Kidney (tissue), 14 donors: ENCODE results near the gene PTPRF. TPM values are rescaled to one million over a fixed set of nuclear protein-coding genes. Genes with fewer than 3 reads are reported as not detected.

ENCODE experiments used
- DNase-seq, 5 donors: peaks; one replicate each; pipeline ENCODE4 v3.0.0-alpha.2; 2013 to 2020
- FAIRE-seq: peaks from 2 replicates; lab custom pipeline; 2012; peaks lifted over from hg19 to GRCh38; lab: Jason Lieb, UNC
- H3K27ac ChIP-seq, 2 donors: one replicate each; pipeline ENCODE4 v1.7.0; 2013; ENCODE audit warnings: low read depth in 2 of 2, low read length in 2 of 2, inconsistent platforms in 1 of 2
- H3K27me3 ChIP-seq: one replicate; pipeline ENCODE4 v1.7.1; 2013; ENCODE audit warnings: low read length, inconsistent platforms; ENCODE audit not compliant: control insufficient read depth, insufficient read depth
- H3K36me3 ChIP-seq, 3 donors: one replicate each; pipeline versions ENCODE4 v1.7.0 to v1.7.1; 2013; ENCODE audit warnings: low read length in 3 of 3, control low read depth in 1 of 3, inconsistent platforms in 1 of 3; ENCODE audit not compliant: insufficient read depth in 3 of 3, control insufficient read depth in 2 of 3
- H3K4me1 ChIP-seq, 3 donors: one replicate each; pipeline versions ENCODE4 v1.7.0 to v1.7.1; 2013; ENCODE audit warnings: low read length in 3 of 3, inconsistent platforms in 1 of 3, low read depth in 1 of 3; ENCODE audit not compliant: control insufficient read depth in 2 of 3, insufficient read depth in 2 of 3
- H3K4me3 ChIP-seq, 3 donors: one replicate each; pipeline versions ENCODE4 v1.7.0 to v1.8.1; 2013; ENCODE audit warnings: low read length in 3 of 3, control low read depth in 1 of 3, inconsistent platforms in 1 of 3
- H3K9ac ChIP-seq, 3 donors: one replicate each; pipeline versions ENCODE4 v1.7.0 to v1.7.1; 2013; ENCODE audit warnings: low read length in 3 of 3, control low read depth in 1 of 3, inconsistent platforms in 1 of 3
- H3K9me3 ChIP-seq, 3 donors: one replicate each; pipeline versions ENCODE4 v1.7.0 to v1.7.1; 2013; ENCODE audit warnings: low read length in 3 of 3, control low read depth in 1 of 3, inconsistent platforms in 1 of 3; ENCODE audit not compliant: control insufficient read depth in 2 of 3, insufficient read depth in 1 of 3
- CTCF ChIP-seq: IDR thresholded peaks from 3 replicates; pipeline ENCODE4 v1.5.1; 2012; ENCODE audit warnings: mild to moderate bottlenecking, moderate library complexity, borderline replicate concordance; ENCODE audit not compliant: insufficient read depth; ENCODE audit errors: extremely low read depth
- intact Hi-C: fragments of 100-400 bp; cut with DNase I; formaldehyde crosslinking; loops from one replicate; pipeline ENCODE4 v1.11.1; 2022
- polyA plus RNA-seq: library from polyadenylated mRNA; stranded (reverse); fragments of 350-450 nt; fragmentation: Illumina TruSeq; extraction: RNeasy Lipid Tissue Mini Kit (QIAGEN cat#74804); gene quantifications from one replicate; pipeline ENCODE4 v1.2.3, GENCODE V29; 2014; ENCODE audit warnings: low read depth, low replicate concordance; ENCODE audit not compliant: insufficient read depth
- total RNA-seq: library from RNA; stranded (reverse); fragmentation: NEBNext Ultra II Directional; extraction: Animal tissue kit (Norgen Biotek cat#: 25700); gene quantifications from one replicate; pipeline ENCODE4 v1.2.1, GENCODE V29; 2021
- donor health status: control.
- donor health status: control.
- donor health status: control.
- donor health status: control.
- donor health status: control.
- donor health status: DM: yes; HTN: yes; CAD: no.
- donor health status: Normal renal cell carcinoma (clear cell type).

Gene PTPRF
- total and polyA plus RNA-seq, 2 donors from 2014 or later = 39.5 to 197 TPM

- no peak overlapping the region for H3K4me3 ChIP-seq
- no peak for TF ChIP-seq CTCF
- H3K9me3 ChIP-seq = no peaks in the 10 kb centered on the region
- H3K9ac ChIP-seq = no peak overlapping the region
- H3K4me1 ChIP-seq = peaks cover 0 to 3% (median 0%) of the 10 kb centered on the region in 3 donors
- H3K27ac ChIP-seq = no peak overlapping the region
- no peaks in the 10 kb centered on the region for H3K27me3 ChIP-seq
- FAIRE-seq = no peak
- H3K36me3 ChIP-seq = peaks cover 2 to 16% (median 4%) of the 10 kb centered on the region in 3 donors
- intact Hi-C loops = no loop called here
- DNase-seq = no peak
Measured at GRCh38 chr1:43597028-43597427, 66.3 kb downstream of the PTPRF start.

GRCh38 chr1:43597721-43598120, 67.0 kb downstream of the PTPRF start:
- no peak overlapping the region for H3K4me3 ChIP-seq
- no peak for DNase-seq
- no peak for FAIRE-seq
- H3K27ac ChIP-seq = no peak overlapping the region
- H3K27me3 ChIP-seq = no peaks in the 10 kb centered on the region
- peaks cover 0 to 16% (median 4%) of the 10 kb centered on the region in 3 donors for H3K36me3 ChIP-seq
- no peaks in the 10 kb centered on the region for H3K4me1 ChIP-seq
- no peak overlapping the region for H3K9ac ChIP-seq
- intact Hi-C loops = no loop called here
- H3K9me3 ChIP-seq = no peaks in the 10 kb centered on the region
- no peak for TF ChIP-seq CTCF

- no peak for TF ChIP-seq CTCF
- H3K27ac ChIP-seq = no peak overlapping the region
- FAIRE-seq = no peak
Measured at GRCh38 chr1:43598622-43599021, 67.9 kb downstream of the PTPRF start.

More at GRCh38 chr1:43598622-43599021, 67.9 kb downstream of the PTPRF start:
- no peak for DNase-seq
- H3K9me3 ChIP-seq = no peaks in the 10 kb centered on the region
- H3K4me3 ChIP-seq = no peak overlapping the region
- H3K9ac ChIP-seq = no peak overlapping the region
- intact Hi-C loops = no loop called here
- H3K4me1 ChIP-seq = no peaks in the 10 kb centered on the region
- peaks cover 0 to 16% (median 4%) of the 10 kb centered on the region in 3 donors for H3K36me3 ChIP-seq
- H3K27me3 ChIP-seq = no peaks in the 10 kb centered on the region
